Renal pelvis (tissue), 4 donors: Measurements from ENCODE around the gene ST3GAL3. TPM values are rescaled to one million over a fixed set of nuclear protein-coding genes. Genes with fewer than 3 reads are reported as not detected.
"Not testable (repeated sequence)": the region's sequence is repeated elsewhere in the genome, so short reads cannot be mapped to it uniquely, and the experiment has no call there.

Experiments used
- DNase-seq: peaks from one replicate; pipeline ENCODE4 v3.0.0-alpha.2; 2013
- polyA plus RNA-seq, 3 donors: library from polyadenylated mRNA; unstranded; fragments of 120-200 nt; gene quantifications; one replicate each; pipeline ENCODE4 v1.2.1, GENCODE V29; 2013; ENCODE audit not compliant: insufficient read length in 3 of 3

ST3GAL3 gene
- polyA plus RNA-seq, 3 donors: 19.2 to 27.2 (median 23.4) TPM

- no peak for DNase-seq
These were observed 35.9 kb downstream of the ST3GAL3 start for GRCh38 chr1:43743206-43743605.

- no peak for DNase-seq
These were observed 40.4 kb downstream of the ST3GAL3 start for GRCh38 chr1:43747736-43748135.

GRCh38 chr1:43750083-43750482 is 42.7 kb downstream of the ST3GAL3 start:
- DNase-seq: no peak

- DNase-seq: no peak
These were observed 46.1 kb downstream of the ST3GAL3 start for GRCh38 chr1:43753422-43753821.

GRCh38 chr1:43754892-43755291 is 47.6 kb downstream of the ST3GAL3 start:
- no peak for DNase-seq

- DNase-seq: no peak
These were observed 50.2 kb downstream of the ST3GAL3 start for GRCh38 chr1:43757343-43758053.

GRCh38 chr1:43760745-43761317 is 53.5 kb downstream of the ST3GAL3 start:
- no peak for DNase-seq

- peak; percentile 81 for DNase-seq
These were observed 56.2 kb downstream of the ST3GAL3 start for GRCh38 chr1:43763497-43763973.

- DNase-seq: no peak
These were observed 57.2 kb downstream of the ST3GAL3 start for GRCh38 chr1:43764581-43764980.

- DNase-seq: no peak
These were observed 58.9 kb downstream of the ST3GAL3 start for GRCh38 chr1:43766086-43766784.

- DNase-seq: no peak
These were observed 59.6 kb downstream of the ST3GAL3 start for GRCh38 chr1:43766818-43767525.

GRCh38 chr1:43768168-43768567 is 60.8 kb downstream of the ST3GAL3 start:
- no peak for DNase-seq

- no peak for DNase-seq
These were observed 62.1 kb downstream of the ST3GAL3 start for GRCh38 chr1:43769350-43769908.

GRCh38 chr1:43770111-43770510 is 62.8 kb downstream of the ST3GAL3 start:
- no peak for DNase-seq

- DNase-seq: no peak
These were observed 65.6 kb downstream of the ST3GAL3 start for GRCh38 chr1:43772978-43773377.

- DNase-seq: no peak
These were observed 66.5 kb downstream of the ST3GAL3 start for GRCh38 chr1:43773821-43774220.

- no peak for DNase-seq
These were observed 67.0 kb downstream of the ST3GAL3 start for GRCh38 chr1:43774359-43774758.

- no peak for DNase-seq
These were observed 68.9 kb downstream of the ST3GAL3 start for GRCh38 chr1:43776043-43776761.

GRCh38 chr1:43777916-43778315 is 70.6 kb downstream of the ST3GAL3 start:
- not testable (repeated sequence) for DNase-seq

- no peak for DNase-seq
These were observed 71.9 kb downstream of the ST3GAL3 start for GRCh38 chr1:43779266-43779665.

- no peak for DNase-seq
These were observed 72.6 kb downstream of the ST3GAL3 start for GRCh38 chr1:43779805-43780403.
